Measurements from ENCODE around the gene GLB1L. TPM values are rescaled to one million over a fixed set of nuclear protein-coding genes. Genes with fewer than 3 reads are reported as not detected.
A peak's percentile ranks its signal among the peaks of the same experiment; 100 is the strongest.

Gene GLB1L
- total and polyA plus RNA-seq, 2 of the 8 experiments (the other 6 are each of a cell fraction or from before 2014, with no cell fraction given) = 3.7 to 4.0 TPM

DNA sequence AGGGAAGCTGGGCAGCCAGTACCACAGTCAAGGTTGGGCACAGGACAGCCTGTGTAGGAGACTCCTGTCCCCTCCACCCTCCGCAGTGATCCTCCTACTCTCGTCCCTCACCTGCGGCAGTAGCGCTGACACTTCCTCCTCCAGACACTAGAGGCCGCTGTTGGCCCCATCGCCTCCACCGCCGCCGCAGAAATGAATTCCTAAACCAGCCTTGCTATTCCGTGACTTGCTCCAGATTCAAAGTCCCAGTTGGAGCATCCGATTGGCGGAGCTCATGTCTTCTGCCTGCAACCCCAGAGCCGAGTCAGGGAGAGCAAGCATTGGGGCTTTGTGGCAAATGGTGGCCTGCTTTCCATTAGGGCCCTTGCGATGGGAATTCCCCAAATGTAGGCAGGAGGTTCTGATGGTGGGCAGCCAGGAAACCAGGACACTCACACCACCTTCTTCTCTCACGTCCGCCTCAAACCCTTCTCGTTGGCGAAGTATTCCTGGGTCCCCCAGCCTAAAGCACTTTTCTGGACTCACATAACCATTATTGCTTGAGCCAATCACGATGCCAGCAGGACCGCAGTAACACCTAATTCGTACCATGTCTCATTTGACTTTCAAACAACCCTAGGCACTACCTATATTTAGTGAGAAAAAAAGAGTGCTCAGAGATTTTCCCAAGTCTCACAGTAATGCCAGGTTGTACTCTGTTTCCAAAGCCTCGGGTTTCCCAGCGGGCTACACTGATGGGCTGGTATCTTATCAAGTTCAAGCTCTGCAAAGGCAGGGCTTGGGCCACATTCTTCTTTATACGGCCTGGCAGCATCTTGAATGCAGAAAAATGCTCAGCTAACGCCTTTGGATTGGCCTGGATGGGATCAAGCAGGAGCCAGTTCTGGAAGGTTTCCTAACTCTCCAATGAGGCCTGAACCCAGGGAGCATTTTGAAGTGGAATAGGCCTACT is 32.7 kb upstream of the GLB1L start (continued):
- TF ChIP-seq, protein P1, sequence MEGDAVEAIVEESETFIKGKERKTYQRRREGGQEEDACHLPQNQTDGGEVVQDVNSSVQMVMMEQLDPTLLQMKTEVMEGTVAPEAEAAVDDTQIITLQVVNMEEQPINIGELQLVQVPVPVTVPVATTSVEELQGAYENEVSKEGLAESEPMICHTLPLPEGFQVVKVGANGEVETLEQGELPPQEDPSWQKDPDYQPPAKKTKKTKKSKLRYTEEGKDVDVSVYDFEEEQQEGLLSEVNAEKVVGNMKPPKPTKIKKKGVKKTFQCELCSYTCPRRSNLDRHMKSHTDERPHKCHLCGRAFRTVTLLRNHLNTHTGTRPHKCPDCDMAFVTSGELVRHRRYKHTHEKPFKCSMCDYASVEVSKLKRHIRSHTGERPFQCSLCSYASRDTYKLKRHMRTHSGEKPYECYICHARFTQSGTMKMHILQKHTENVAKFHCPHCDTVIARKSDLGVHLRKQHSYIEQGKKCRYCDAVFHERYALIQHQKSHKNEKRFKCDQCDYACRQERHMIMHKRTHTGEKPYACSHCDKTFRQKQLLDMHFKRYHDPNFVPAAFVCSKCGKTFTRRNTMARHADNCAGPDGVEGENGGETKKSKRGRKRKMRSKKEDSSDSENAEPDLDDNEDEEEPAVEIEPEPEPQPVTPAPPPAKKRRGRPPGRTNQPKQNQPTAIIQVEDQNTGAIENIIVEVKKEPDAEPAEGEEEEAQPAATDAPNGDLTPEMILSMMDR (IDR thresholded peaks at IDR 0.05; ENCODE audit: control extremely low read depth in 1 of 3, insufficient read depth in 1 of 3, low read depth in 1 of 3, low read length in 3 of 3) = peak in 2 of 3 experiments; percentile 90 to 98; a peak in 3 of 4 replicates
- 0 out of 4 replicates have a peak, but pooled peaks of 1 of the 2 experiments have one; percentile 36 for TF ChIP-seq SIN3A (conservative IDR thresholded peaks at IDR 0.05 in 1 of 2, IDR thresholded peaks at IDR 0.05 in 1 of 2; ENCODE audit: low read depth in 1 of 2, low read length in 2 of 2)
